Fibroblast of skin of scalp (primary cell): ENCODE measurements around the gene CTAG1B. TPM values are rescaled to one million over a fixed set of nuclear protein-coding genes. Genes with fewer than 3 reads are reported as not detected.
"Not testable (repeated sequence)": the region's sequence is repeated elsewhere in the genome, so short reads cannot be mapped to it uniquely, and the experiment has no call there.

ENCODE experiments used
- DNase-seq: peaks from one replicate; pipeline ENCODE4 v3.0.0-alpha.2; 2013
- polyA plus RNA-seq, 2 experiments: library from polyadenylated mRNA; unstranded; fragments of 120-200 nt; gene quantifications; one replicate each; pipeline ENCODE4 v1.2.1, GENCODE V29; 2013; ENCODE audit not compliant: insufficient read length in 2 of 2

CTAG1B gene
- not detected for polyA plus RNA-seq (2013, experiment 1 of 2; ENCODE audit: insufficient read length)
- polyA plus RNA-seq (2013, experiment 2 of 2; ENCODE audit: insufficient read length) = not detected

DNA sequence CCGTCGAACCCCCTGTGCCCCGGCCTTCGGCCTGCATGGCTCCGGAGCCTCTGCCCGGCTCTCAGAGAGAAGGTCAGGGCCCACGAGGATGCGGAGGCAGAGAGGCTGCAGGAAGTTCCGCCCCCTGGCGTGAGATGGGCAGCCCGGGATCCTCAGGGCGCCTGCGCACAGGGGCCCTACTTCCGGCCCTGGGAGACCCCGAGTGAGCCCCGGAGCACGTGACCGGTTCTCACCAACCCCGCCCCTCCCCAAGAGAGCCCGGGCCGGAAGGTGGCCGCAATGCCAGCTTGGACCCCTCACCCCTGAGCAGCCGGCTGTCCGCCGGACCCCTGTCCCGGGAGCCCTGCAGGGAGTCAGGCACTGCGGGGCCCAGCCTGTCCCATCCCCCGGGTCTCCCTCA, at the start of gene CTAG1B:
Gene CTAG1B, minus strand, starts transcription at position 101 of the 400 bp plus-strand sequence. Its CDS starts 64 bp downstream, at position 37.
- not testable (repeated sequence) for DNase-seq

DNA sequence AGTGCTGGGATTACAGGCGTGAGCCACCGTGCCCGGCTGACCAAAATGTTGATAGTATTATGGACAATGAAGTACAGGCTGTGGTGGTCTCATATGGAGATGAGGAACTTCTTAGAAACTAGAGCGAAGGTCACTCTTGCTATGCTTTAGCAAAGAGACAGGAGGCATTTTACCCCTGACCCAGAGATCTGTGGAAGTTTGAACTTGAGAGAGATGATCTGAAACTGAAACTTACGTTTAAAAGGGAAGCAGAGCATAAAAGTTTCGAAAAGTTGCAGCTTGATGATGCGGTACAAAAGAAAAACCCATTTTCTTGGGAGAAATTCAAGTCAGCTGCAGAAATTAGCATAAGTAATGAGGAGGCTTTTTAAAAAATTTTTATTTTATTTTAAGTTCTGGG, 42.8 kb upstream of the CTAG1B start:
- DNase-seq = no peak

DNA sequence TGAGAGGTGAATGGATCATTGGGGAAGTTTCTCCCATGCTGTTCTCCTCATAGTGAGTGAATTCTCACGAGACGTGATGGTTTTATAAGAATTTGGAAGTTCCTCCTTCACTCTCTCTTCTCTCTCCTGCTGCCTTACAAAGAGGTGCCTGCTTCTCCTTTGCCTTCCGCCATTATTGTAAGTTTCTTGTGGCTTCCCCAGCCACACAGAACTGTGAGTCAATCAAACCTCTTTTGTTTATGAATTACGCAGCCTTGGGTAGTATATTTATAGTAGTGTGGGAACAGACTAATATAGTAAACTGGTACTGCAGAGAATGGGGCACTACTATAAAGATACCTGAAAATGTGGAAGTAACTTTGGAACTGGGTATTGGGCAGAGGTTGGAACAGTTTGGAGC, 42.1 kb upstream of the CTAG1B start:
- no peak for DNase-seq

DNA sequence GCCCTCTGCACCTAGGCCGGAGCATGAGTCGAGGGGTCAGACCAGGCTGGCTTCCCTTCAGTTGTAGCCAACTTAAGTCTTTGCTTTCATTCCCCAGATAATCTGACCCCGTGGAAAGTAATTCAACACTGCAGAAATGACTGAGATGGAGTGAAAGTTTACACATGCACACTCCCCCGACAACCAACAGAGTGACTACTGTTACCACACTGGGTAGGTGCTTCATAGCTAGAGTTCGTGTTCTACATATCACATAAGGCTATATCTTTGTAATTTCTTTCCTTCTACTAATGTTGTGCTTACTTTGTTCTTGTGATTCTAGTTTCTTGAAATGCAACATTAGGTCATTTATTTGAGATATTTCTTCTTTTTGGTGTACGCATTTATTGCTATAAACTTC, 41.5 kb upstream of the CTAG1B start:
- no peak for DNase-seq

DNA sequence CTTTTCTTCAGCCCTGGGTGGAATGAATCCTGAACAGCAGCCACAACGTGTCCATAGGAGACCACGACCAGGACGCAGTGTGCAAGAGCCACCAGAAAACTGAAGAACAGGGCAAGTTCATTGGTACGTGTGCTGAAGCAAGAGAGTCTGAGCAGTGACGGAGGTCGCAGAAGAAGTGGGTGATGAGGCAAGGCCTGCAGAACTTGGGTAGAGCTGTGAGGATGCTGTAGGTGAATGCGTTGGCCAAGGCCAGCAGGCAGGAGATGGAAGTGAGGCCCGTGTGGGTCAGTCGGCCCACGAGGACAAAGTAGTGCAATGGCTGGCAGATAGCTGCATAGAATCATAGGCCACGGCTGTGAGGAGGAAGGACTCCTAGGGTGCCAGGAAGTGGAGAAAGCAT, 39.9 kb upstream of the CTAG1B start:
- no peak for DNase-seq

DNA sequence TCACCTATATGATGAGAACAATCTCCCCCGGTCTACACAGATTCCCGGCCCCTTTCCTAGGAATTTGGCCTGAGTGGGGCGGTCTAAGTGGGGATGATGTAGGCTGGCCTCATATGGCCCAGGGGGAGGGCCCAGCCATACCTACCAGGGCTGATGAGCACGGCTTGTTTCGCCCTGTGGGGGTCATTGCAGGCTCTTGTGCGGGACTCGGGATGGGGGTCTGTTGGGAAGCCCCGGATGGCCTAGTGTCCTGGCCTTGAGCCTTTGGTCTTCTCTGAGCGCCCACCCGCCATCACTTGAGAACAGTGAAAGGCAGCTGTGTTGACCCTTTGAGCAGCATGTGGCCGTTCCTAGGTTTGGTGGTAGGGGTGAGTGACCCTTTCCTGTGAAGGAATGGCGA, 39.1 kb upstream of the CTAG1B start:
- no peak for DNase-seq

DNA sequence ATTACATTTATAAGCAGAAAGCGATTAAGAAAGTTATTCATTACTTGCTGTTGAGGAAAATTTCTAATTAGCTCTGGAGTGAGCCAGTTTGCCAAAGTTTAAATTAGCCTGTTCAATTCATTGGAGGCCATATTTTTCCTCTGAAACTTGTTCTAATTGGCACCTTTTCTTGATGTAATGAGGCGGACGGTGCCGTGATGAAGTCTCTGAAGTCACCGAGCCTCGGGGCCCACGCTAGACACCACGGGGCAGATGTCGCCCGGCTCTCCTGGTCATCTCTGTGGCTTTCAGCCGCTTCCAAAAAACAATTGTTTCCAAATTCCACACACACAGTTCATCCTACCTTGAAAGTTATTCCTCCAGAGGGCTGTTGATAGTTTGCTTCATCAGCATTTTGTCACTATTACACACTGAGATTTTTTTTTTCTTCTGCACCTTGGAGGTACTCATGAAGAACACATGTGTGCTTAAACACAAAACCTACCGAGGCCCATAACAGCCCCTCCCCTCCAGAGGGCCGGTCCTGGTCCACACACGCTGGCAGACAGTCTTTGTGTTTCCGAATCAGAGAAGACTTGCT, 38.2 kb upstream of the CTAG1B start:
- DNase-seq = no peak

DNA sequence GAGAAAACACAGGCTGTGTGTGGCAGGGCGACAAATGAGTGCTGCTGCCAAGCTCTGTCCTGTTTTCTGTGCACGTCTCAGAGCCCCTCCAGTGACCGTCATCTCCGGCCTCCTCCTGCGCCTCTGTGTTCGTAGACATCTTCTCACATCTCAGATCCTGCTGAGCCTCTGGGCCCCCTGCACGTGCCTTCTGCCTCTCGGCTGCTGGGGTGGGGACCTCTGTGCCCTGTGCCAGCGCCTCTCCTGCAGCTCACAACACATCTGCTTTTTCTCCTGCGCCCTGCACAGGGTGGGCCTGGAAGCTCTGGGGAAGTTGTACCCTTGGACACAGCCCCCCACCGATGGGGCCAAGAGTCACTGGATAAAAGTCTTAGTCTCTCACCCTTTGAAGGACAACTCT, 36.7 kb upstream of the CTAG1B start:
- DNase-seq = no peak

DNA sequence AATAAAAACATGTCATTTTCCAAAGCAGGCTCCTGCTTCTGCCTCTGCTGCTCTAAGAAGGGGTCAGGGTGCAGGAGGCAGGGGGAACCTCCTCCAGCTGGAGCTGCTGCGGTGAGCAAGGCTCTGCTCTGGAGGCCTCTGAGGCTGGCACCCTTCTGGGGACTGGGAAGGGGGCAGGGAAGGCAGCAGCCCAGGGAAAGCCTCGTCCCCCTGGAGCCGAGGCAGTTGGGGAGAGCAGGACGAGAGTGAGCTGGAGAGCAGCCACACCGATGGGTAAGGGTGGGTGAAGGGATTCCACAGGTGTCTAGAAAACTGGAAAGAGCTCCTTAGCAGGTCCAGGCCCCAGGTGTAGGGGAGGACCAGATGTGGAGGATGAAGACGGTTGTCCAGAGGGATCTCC, 36.3 kb upstream of the CTAG1B start:
- DNase-seq = no peak

DNA sequence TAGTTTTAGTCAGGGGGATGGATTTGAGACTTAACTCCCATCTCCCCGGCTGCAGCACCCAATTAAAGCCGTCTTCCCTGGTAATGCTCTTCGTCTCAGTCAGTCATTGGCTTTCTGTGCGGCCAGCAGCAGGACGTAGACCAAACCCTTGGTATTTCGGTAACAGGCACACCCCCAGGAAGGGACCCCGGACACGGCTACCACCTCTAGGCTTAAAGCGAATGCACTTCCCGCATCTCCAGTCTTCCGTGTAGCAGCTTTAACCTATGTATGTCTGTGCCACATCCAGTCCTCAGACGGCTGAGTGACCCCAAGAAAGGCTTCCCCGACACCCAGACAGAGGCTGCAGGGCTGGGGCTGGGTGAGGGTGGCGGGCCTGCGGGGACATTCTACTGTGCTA, 35.8 kb upstream of the CTAG1B start:
- DNase-seq = no peak

DNA sequence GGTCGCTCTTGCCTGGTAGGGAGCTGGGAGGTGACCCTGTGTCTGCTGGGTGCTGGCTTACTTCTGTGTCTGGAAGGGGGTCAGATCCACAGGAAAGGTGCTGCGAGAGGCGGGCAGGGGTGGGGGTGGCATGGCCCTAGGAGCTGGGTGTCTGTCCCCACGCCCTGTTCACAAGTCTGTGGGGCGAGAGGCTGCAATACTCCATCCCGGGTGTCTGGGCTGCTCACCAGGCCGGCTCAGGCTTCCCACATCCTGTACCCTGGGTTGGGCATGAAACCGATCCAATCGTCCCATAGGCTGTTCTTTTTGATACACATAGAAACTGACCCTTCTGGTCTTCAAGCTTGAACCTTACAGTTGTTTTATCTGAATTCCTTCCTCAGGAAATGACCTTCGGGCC, 35.3 kb upstream of the CTAG1B start:
- DNase-seq = no peak

DNA sequence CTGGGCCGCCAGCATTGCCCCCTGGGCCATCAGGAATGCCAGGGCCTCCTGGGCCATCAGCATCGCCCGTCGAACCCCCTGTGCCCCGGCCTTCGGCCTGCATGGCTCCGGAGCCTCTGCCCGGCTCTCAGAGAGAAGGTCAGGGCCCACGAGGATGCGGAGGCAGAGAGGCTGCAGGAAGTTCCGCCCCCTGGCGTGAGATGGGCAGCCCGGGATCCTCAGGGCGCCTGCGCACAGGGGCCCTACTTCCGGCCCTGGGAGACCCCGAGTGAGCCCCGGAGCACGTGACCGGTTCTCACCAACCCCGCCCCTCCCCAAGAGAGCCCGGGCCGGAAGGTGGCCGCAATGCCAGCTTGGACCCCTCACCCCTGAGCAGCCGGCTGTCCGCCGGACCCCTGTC, 34.3 kb upstream of the CTAG1B start, which contains the start of gene CTAG2:
Gene CTAG2, minus strand, starts transcription at position 167 of the 400 bp plus-strand sequence. Its CDS starts 64 bp downstream, at position 103.
- not testable (repeated sequence) for DNase-seq

DNA sequence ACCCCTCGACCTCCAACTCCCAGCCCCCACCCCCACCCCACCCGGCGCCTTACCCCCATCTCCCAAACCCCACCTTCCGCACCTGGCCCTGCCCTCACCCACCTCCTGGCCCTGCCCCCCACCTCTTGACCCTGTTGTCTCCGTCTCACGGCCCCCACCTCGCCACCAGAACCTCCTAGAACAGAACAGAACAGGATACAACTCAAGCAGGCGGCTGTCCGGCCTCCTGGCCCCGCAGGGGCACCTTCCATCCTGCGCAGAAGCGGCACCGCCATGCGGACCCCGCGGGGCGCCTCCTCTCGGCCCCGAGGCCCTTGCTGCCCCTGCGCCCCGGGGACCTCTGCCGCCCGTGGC, 33.9 kb upstream of the CTAG1B start:
- no peak for DNase-seq

DNA sequence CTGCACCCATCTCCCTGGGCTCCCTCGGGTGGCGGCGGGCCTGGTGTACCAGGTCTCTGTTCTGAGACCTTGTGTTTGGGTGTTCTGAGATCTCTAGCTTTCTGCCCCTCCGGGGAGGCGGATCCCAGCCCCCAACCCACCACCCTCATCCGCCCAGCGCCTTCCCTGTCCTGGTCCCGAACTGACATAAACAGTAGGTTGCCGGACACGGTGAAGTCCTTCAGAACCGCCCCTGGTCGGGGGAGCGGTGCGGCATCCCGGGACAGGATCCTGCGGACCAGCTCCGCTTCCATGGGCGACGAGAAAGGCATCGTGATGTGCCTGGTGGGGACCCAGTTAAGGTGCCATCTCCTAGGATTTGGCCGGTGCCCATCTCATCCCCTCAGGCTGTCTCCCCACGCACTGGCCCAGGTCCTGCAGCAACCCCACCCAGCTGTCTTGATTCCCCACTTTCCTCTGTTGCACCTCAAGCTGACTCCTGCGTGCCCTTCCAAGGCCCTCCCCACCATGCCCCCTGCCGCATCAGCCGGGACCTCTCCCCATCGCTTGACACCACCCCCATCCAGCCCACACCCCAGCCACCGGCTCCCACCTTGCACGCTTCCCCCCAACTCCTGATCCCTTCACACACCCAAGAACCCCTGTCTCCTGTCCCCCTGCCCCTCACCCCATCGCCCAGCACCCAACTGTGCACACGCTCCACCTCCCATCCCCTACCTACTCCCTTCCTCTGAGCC, 33.4 kb upstream of the CTAG1B start:
- no peak for DNase-seq

DNA sequence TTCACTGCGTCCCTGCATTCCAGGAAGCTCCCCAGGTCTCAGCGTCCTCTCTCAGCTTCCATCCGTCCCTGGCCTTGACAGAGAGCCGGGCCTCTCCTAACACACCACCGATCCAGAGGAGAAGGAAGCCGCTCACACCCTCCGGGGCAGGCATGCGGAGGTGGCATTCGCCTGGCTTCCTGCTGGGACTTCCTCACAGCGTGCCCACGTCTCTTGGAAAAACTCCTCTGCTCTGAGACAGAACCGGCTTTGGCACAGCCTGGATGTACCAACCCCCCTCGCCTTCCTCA, 31.1 kb upstream of the CTAG1B start:
- no peak for DNase-seq

DNA sequence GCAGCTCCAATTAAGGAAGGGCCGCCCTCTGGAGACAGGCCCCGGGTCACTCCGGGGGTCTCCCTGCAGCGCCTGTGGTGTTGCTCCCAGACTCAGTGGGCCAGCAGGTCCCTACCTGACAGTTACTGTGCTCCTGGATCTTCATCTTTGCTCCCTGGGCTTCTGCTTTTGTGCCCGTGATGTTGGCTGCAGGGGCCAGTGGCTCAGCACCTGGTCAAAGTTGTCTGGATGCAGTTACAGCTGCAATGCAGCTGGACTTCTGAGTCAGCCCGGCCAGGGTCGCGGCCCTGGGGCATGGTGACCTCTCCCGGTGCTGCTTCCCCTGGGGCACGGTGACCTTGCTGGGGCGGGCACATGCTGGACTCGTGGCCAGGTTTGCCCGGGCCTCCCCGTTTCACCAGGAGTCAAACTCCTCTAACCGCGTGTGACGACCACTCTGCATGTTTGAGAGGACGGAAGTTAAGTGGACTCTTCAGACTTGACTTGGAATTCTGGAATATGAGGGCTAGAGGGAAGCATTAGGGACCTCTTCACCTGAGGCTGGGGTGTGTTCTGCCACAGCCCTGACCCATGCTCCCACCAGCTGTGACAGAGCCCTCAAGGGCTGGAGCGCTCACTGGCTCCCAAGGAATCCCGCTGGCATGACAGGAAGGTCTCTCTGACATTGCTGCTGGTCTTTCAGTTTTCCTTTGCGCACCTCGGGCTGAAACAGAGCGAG, 30.6 kb upstream of the CTAG1B start:
- no peak for DNase-seq

DNA sequence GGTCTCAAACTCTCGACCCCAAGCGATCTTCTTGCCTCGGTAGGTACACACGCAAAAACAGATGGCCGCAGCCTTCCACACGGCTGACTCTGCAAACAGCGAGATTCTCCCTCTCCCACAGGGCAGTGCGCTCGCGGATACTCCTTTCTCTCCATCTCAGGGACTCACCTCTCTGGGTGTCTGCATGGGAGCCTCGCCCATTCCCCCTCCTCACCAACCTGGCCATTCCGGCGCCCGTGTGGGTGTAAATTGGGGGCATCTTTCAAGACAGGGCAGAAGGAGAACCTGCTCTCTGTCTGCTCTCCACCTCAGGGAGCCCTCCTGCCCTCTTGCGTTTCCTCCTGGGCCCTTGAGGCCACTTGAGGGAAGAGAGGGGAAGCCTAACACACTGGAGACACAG, 29.8 kb upstream of the CTAG1B start:
- no peak for DNase-seq

DNA sequence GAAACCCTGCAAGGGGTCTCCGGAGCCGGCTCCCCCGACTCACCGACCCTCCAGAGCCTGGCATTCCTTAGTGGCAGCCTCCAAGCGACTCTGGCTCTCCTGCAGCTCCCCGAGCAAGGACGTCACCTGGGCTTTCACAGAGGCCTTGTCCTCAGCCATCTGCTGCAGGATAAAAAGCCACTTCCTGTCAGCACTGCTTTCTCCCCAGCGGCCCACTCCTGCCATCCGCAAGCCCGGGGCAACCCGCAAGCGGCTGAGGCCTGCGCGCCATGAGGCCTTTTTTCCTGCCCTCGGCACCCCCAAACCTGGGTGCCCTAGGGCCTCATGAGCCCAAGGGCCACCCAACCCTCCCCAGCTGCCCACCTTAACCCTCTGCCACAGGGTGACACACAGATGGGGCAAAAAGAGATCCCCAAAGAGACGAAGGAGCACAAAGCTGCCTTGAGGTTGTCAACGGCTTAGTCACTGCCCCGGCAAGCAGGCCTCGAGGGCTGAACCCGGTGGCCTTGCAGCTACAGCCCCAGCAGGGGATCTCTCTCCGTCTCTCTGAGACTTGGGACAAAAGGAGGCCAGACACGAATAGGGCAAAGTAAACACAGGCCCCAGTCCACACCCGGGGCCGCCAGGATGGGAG, 26.8 kb upstream of the CTAG1B start:
- DNase-seq = not testable (repeated sequence)

DNA sequence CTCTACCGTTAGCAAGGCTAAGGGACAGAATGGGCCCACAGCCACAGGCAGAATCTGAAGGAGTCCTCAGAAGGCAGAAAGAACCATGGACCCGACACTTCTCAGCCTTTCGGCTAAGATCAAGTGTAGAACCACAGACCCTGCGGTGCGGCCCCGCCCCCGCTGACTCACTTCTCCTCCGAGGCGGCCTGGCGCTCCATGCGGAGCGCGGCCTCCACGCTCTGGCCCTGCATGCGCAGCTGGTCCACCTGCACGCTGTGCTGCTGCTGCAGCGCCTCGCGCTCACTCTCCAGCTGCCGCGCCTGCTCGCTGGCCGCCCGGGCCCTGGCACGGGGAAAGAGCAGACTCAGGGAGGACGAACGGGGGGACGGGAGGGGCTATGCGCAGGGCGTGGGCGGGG, 24.6 kb upstream of the CTAG1B start:
- DNase-seq = not testable (repeated sequence)

DNA sequence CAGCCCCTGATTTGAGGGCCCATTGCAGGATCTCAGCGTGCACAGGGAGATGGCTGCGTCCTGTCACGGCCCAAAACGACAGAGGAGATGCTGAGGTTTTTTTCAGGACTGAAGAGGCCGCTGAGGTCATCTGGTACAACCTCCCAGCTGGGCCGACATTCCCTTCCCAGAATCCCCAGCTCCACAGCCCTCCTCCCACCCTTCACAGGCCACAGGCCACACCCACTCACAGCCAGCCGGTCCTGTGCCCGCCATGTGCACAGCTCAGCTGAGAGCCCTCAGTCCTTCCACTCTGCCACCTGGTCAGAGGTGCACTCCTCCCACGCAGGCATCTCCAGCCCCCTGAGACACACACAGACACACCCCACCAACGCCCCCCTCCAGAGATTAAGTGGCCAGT, 22.7 kb upstream of the CTAG1B start:
- not testable (repeated sequence) for DNase-seq

DNA sequence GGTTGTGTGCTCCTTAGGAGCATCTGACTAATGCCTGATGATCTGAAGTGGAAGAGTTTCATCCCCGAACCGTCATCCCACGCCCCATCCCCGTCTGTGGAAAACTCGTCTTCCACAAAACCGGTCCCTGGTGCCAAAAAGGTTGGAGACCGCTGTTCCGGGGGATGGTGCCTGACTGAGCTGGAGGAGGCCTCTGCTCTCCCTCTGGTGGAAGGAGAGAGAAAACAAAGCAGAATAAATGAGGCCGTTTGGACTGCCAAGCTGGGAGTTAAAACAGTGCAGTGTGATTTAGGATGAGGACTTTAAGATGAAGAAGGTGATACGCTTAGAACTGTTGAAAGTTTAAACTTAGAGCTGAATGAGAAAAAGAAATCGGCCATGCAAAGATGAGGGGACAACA, 14.6 kb upstream of the CTAG1B start:
- not testable (repeated sequence) for DNase-seq

DNA sequence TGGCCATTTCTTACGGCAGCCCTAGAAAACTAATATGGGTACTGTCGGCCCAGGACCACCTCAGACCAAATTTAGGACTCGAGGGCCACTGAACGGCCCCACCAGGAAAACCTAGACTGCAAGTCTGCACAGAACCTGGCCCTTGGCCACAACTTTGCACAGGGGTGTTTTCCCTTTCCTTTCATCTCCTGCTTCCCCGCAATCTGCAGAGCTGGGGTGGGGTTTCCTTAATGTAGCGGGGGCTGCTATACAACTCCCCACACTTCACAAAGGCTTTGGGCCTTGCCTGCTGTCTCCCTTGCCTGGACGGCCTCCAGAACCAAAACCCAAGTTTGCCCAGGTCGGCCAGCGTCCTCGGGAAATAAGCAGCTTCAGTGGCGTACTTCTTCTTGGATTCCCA, 11.9 kb upstream of the CTAG1B start:
- DNase-seq = not testable (repeated sequence)

DNA sequence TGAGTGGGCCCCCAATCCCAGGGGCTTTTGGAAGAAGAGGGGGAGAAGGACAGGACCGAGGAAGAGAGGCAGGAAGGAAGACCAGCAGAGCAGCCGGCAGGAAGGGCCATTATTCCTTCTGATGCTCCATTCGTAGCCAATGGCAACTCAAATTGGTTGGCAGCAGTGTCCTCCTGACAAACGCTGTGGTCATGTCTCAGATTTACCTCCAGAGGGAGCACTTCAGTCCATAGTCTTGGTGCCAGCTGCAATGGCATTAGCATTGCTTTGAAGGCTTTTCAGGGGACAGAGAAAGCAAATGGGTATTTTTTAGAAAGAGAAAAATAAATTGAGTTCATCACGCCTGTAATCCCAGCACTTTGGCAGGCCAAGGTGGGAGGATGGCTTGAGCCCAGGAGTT, 9.9 kb upstream of the CTAG1B start:
- DNase-seq = not testable (repeated sequence)
